ENCODE data around the gene STEAP3. TPM values are rescaled to one million over a fixed set of nuclear protein-coding genes. Genes with fewer than 3 reads are reported as not detected.

The STEAP3 gene
- total RNA-seq, 2 donors from 2014 or later: 18.9 to 25.4 TPM

DNA sequence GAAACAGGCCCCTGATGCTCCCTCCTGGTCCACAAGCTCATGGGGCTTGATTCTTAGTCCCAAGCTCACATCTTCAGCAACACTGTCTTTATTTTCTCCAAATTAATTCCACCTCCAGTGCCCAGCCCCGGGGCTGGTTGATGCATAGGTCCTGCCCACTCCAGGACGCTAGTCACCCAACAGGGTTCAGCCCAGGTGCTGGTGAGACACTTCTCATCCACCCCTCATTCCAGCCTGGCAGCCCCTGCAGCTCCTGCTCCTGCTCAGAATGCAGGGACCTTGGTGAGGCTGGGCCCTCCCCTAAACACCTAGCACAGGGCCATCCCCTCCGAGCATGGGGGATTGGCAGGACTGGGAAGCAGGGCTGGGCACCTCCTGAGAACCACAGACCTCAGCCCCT, 25.7 kb downstream of the STEAP3 start:
- H3K27me3 ChIP-seq: no peaks in the 10 kb centered on the region
- DNase-seq: no peak
- ATAC-seq: no peak
- intact Hi-C loops (cut with DNase I): no loop called here
- H3K4me1 ChIP-seq: no peaks in the 10 kb centered on the region
- peaks cover 0 to 7% of the 10 kb centered on the region in 2 donors for H3K36me3 ChIP-seq (replicated peaks in 1 of 2; ENCODE audit: insufficient read depth in 1 of 2, low read depth in 2 of 2)
- no peaks in the 10 kb centered on the region for H3K9me3 ChIP-seq
- WGBS, 2 donors: 82 to 100% methylated on average over 2 of the region's 3 CpGs
- no peak overlapping the region for H3K4me3 ChIP-seq
- H3K27ac ChIP-seq: no peak overlapping the region
- TF ChIP-seq CTCF (IDR thresholded peaks at IDR 0.05) (no peak), POLR2A (IDR thresholded peaks at IDR 0.05) (no peak)

GRCh38 chr2:119249855-119250717, 26.5 kb downstream of the STEAP3 start:
- intact Hi-C loops (cut with DNase I): no loop called here
- WGBS, 2 donors: 71 to 82% methylated on average over 12 of the region's 12 CpGs
- DNase-seq: peak in 1 of 4 donors; percentile 6
- no peaks in the 10 kb centered on the region for H3K4me1 ChIP-seq
- H3K27me3 ChIP-seq: no peaks in the 10 kb centered on the region
- H3K9me3 ChIP-seq: no peaks in the 10 kb centered on the region
- no peak for TF ChIP-seq POLR2A (IDR thresholded peaks at IDR 0.05)
- TF ChIP-seq CTCF (IDR thresholded peaks at IDR 0.05): no peak
- H3K36me3 ChIP-seq (replicated peaks in 1 of 2; ENCODE audit: insufficient read depth in 1 of 2, low read depth in 2 of 2): peaks cover 0 to 7% of the 10 kb centered on the region in 2 donors
- no peak overlapping the region for H3K4me3 ChIP-seq
- no peak for ATAC-seq
- H3K27ac ChIP-seq: no peak overlapping the region

GRCh38 chr2:119250718-119251290, 27.2 kb downstream of the STEAP3 start:
- Histone ChIP-seq H3K9me3 (no peaks in the 10 kb centered on the region), H3K36me3 (replicated peaks in 1 of 2; ENCODE audit: insufficient read depth in 1 of 2, low read depth in 2 of 2) (peaks cover 0 to 8% of the 10 kb centered on the region in 2 donors), H3K27me3 (no peaks in the 10 kb centered on the region), H3K4me1 (no peaks in the 10 kb centered on the region), H3K27ac (no peak overlapping the region), H3K4me3 (no peak overlapping the region)
- peak in 1 of 4 donors; percentile 4 for DNase-seq
- 88 to 90% methylated on average over 10 of the region's 10 CpGs for WGBS, 2 donors
- no peak for TF ChIP-seq POLR2A (IDR thresholded peaks at IDR 0.05)
- TF ChIP-seq CTCF (IDR thresholded peaks at IDR 0.05): no peak
- ATAC-seq: no peak
- intact Hi-C loops (cut with DNase I): no loop called here

DNA sequence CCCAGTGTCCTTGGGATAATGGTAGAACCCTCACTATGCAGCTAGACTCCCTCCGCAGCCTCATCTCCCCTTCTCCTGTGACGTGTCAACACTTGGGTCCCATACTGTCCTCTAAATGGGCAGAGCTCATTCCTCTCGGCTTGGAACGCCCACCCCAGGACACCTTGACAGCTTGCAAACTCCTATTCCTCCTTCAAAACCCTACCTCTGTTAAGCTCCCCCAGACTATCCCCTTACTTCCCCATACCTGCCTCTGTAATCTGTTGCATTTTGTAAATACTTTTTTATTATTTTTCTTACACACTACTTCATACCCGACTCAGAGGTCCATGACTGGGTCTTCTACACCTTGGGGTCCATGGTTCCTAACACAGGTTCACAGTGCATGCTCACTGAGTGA, 28.0 kb downstream of the STEAP3 start:
- peaks cover 0 to 10% of the 10 kb centered on the region in 2 donors for H3K36me3 ChIP-seq (replicated peaks in 1 of 2; ENCODE audit: insufficient read depth in 1 of 2, low read depth in 2 of 2)
- no peak overlapping the region for H3K4me3 ChIP-seq
- WGBS, 2 donors: 90 to 92% methylated on average over 5 of the region's 5 CpGs
- ATAC-seq: no peak
- no peaks in the 10 kb centered on the region for H3K9me3 ChIP-seq
- TF ChIP-seq POLR2A (IDR thresholded peaks at IDR 0.05) (no peak), CTCF (IDR thresholded peaks at IDR 0.05) (no peak)
- H3K27ac ChIP-seq: no peak overlapping the region
- intact Hi-C loops (cut with DNase I): no loop called here
- no peak for DNase-seq
- H3K4me1 ChIP-seq: no peaks in the 10 kb centered on the region
- no peaks in the 10 kb centered on the region for H3K27me3 ChIP-seq

All from body of pancreas (tissue), 4 donors.